Neural cell (in vitro differentiated cells): ENCODE results near the gene DDA1. TPM values are rescaled to one million over a fixed set of nuclear protein-coding genes. Genes with fewer than 3 reads are reported as not detected.

Experiments
- polyA plus RNA-seq: library from polyadenylated mRNA; depleted of rRNA; stranded (reverse); fragments of >200 nt; gene quantifications from 2 replicates; pipeline ENCODE4 v1.2.3, GENCODE V29; 2014

DDA1 gene
- polyA plus RNA-seq, 1 donor from 2014 or later = 25.4 TPM

Other genes starting within 250 kb of the DDA1 start
- 3.6 and 4.8 TPM in 2 replicates for gene HAUS8, start 234.1 kb upstream of the DDA1 start, polyA plus RNA-seq
- 27.2 and 28.5 TPM in 2 replicates for gene MYO9B, start 233.8 kb upstream of the DDA1 start, polyA plus RNA-seq
- gene USE1, start 94.2 kb upstream of the DDA1 start, polyA plus RNA-seq = 20.4 and 34.7 TPM in 2 replicates
- 1.9 and 6.5 TPM in 2 replicates for gene OCEL1, start 83.3 kb upstream of the DDA1 start, polyA plus RNA-seq
- 26.9 and 30.0 TPM in 2 replicates for gene NR2F6, start 63.6 kb upstream of the DDA1 start, polyA plus RNA-seq
- 0.59 TPM in 1 of 2 replicates, not detected in the other for gene USHBP1, start 44.8 kb upstream of the DDA1 start, polyA plus RNA-seq
- gene BABAM1, start 42.1 kb upstream of the DDA1 start, polyA plus RNA-seq = 123 and 132 TPM in 2 replicates
- 9.3 and 12.4 TPM in 2 replicates for gene ANKLE1, start 27.7 kb upstream of the DDA1 start, polyA plus RNA-seq
- gene ABHD8, start 6.1 kb upstream of the DDA1 start, polyA plus RNA-seq = 28.1 and 31.6 TPM in 2 replicates
- gene MRPL34, start 3.7 kb upstream of the DDA1 start, polyA plus RNA-seq = 61.7 and 85.1 TPM in 2 replicates
- gene ANO8, start 25.3 kb downstream of the DDA1 start, polyA plus RNA-seq = 51.3 and 68.6 TPM in 2 replicates
- gene GTPBP3, start 28.0 kb downstream of the DDA1 start, polyA plus RNA-seq = 23.2 and 25.6 TPM in 2 replicates
- gene PLVAP, start 67.8 kb downstream of the DDA1 start, polyA plus RNA-seq = not detected in 2 replicates
- not detected in 2 replicates for gene CCDC194, start 84.6 kb downstream of the DDA1 start, polyA plus RNA-seq
- gene BST2, start 96.1 kb downstream of the DDA1 start, polyA plus RNA-seq = not detected in 2 replicates
- gene MVB12A, start 110.5 kb downstream of the DDA1 start, polyA plus RNA-seq = 43.8 and 48.6 TPM in 2 replicates
- not detected in 2 replicates for gene TMEM221, start 139.1 kb downstream of the DDA1 start, polyA plus RNA-seq
- not detected in 2 replicates for gene NXNL1, start 151.4 kb downstream of the DDA1 start, polyA plus RNA-seq
- gene SLC27A1, start 161.0 kb downstream of the DDA1 start, polyA plus RNA-seq = 22.0 and 27.0 TPM in 2 replicates
- gene PGLS, start 202.1 kb downstream of the DDA1 start, polyA plus RNA-seq = 78.2 and 92.7 TPM in 2 replicates
- 18.8 and 26.4 TPM in 2 replicates for gene COLGALT1, start 246.1 kb downstream of the DDA1 start, polyA plus RNA-seq